Tibial artery (tissue), 4 donors: Measurements from ENCODE around the gene HPCAL1.
"Not testable (repeated sequence)": the region's sequence is repeated elsewhere in the genome, so short reads cannot be mapped to it uniquely, and the experiment has no call there.

Experiments
- DNase-seq, 2 donors: peaks; one replicate each; pipeline ENCODE4 v3.0.0-alpha.2; 2019
- H3K27ac ChIP-seq, 2 donors: fragments of 200-600 bp; sonication (generic) in 1 of 2; 1 replicate in 1 of 2; 2 replicates in 1 of 2; pipeline ENCODE4 v1.5.1; 2018 to 2019; ENCODE audit warnings: mild to moderate bottlenecking in 1 of 2
- H3K27me3 ChIP-seq, 2 donors: fragments of 200-600 bp; sonication (generic) in 1 of 2; one replicate each; pipeline versions ENCODE4 v1.5.1 to v1.6.0; 2016 to 2019
- H3K36me3 ChIP-seq, 3 donors: fragments of 200-600 bp; sonication (generic) in 2 of 3; one replicate each; pipeline ENCODE4 v1.5.1; 2016 to 2019; ENCODE audit warnings: mild to moderate bottlenecking in 2 of 3
- H3K4me1 ChIP-seq, 4 donors: fragments of 200-600 bp; sonication (generic) in 2 of 4; 1 replicate in 3 of 4; 2 replicates in 1 of 4; pipeline ENCODE4 v1.5.1; 2016 to 2019
- H3K4me3 ChIP-seq, 2 donors: fragments of 200-600 bp; sonication (generic) in 1 of 2; 1 replicate in 1 of 2; 2 replicates in 1 of 2; pipeline ENCODE4 v1.5.1; 2018 to 2019; ENCODE audit warnings: mild to moderate bottlenecking in 2 of 2
- H3K9me3 ChIP-seq, 3 donors: fragments of 200-600 bp; sonication (generic) in 1 of 3; one replicate each; pipeline ENCODE4 v1.5.1; 2016 to 2019
- CTCF ChIP-seq, 2 experiments: fragments of 200-600 bp in 1 of 2; fragments of 450-650 bp in 1 of 2; IDR thresholded peaks; one replicate each; pipeline ENCODE4 v1.5.1; 2017 to 2019; ENCODE audit warnings: antibody characterized with exemption in 2 of 2, mild to moderate bottlenecking in 1 of 2, moderate library complexity in 1 of 2
- intact Hi-C: fragments of 100-400 bp; cut with DNase I; formaldehyde crosslinking; loops from one replicate; pipeline ENCODE4 v1.15.0; 2023; ENCODE audit warnings: low total_unique reads

HPCAL1 gene

GRCh38 chr2:10294077-10294476 lies 8.6 kb upstream of the HPCAL1 start:
- no peak for DNase-seq
- H3K4me1 ChIP-seq: no peaks in the 10 kb centered on the region
- H3K9me3 ChIP-seq: no peaks in the 10 kb centered on the region
- intact Hi-C loops: no loop called here
- no peaks in the 10 kb centered on the region for H3K27me3 ChIP-seq
- H3K4me3 ChIP-seq: no peak overlapping the region
- H3K36me3 ChIP-seq: no peaks in the 10 kb centered on the region
- no peak for TF ChIP-seq CTCF (IDR thresholded peaks at IDR 0.05)
- no peak overlapping the region for H3K27ac ChIP-seq

- H3K4me1 ChIP-seq, H3K27ac ChIP-seq, H3K9me3 ChIP-seq, H3K4me3 ChIP-seq, intact Hi-C loops, H3K36me3 ChIP-seq, DNase-seq, H3K27me3 ChIP-seq: not testable (repeated sequence)
These were observed 7.1 kb upstream of the HPCAL1 start for GRCh38 chr2:10295649-10296048.

GRCh38 chr2:10296142-10296541 lies 6.6 kb upstream of the HPCAL1 start:
- no peak overlapping the region for H3K4me3 ChIP-seq
- H3K9me3 ChIP-seq: no peaks in the 10 kb centered on the region
- no peak for TF ChIP-seq CTCF (IDR thresholded peaks at IDR 0.05)
- no peaks in the 10 kb centered on the region for H3K36me3 ChIP-seq
- intact Hi-C loops: no loop called here
- H3K27ac ChIP-seq: no peak overlapping the region
- no peak for DNase-seq
- no peaks in the 10 kb centered on the region for H3K27me3 ChIP-seq
- H3K4me1 ChIP-seq: no peaks in the 10 kb centered on the region

- DNase-seq: no peak
- Histone ChIP-seq H3K9me3 (no peaks in the 10 kb centered on the region), H3K36me3 (no peaks in the 10 kb centered on the region), H3K4me3 (no peak overlapping the region), H3K27ac (no peak overlapping the region), H3K4me1 (peaks cover 0 to 7% (median 4%) of the 10 kb centered on the region in 4 donors), H3K27me3 (no peaks in the 10 kb centered on the region)
- no peak for TF ChIP-seq CTCF (IDR thresholded peaks at IDR 0.05)
- intact Hi-C loops: no loop called here
These were observed 5.4 kb upstream of the HPCAL1 start for GRCh38 chr2:10297191-10297830.

- H3K36me3 ChIP-seq: no peaks in the 10 kb centered on the region
- no peak for TF ChIP-seq CTCF (IDR thresholded peaks at IDR 0.05)
- no peaks in the 10 kb centered on the region for H3K9me3 ChIP-seq
- no peaks in the 10 kb centered on the region for H3K27me3 ChIP-seq
- no peak overlapping the region for H3K27ac ChIP-seq
- no peak overlapping the region for H3K4me3 ChIP-seq
- peak in 1 of 2 donors; percentile 55 for DNase-seq
- intact Hi-C loops: no loop called here
- H3K4me1 ChIP-seq: peaks cover 0 to 10% (median 5%) of the 10 kb centered on the region in 4 donors
These were observed 4.7 kb upstream of the HPCAL1 start for GRCh38 chr2:10297959-10298531.

GRCh38 chr2:10298777-10299176 lies 3.9 kb upstream of the HPCAL1 start:
- peaks cover 0 to 18% (median 9%) of the 10 kb centered on the region in 4 donors for H3K4me1 ChIP-seq
- intact Hi-C loops, H3K4me3 ChIP-seq, H3K9me3 ChIP-seq, H3K27ac ChIP-seq, H3K36me3 ChIP-seq, H3K27me3 ChIP-seq, DNase-seq: not testable (repeated sequence)
